D721Med (cell line): ENCODE data around the gene CYP2W1.

Source experiments
- DNase-seq: peaks from one replicate; pipeline ENCODE4 v3.0.0; 2011; ENCODE audit warnings: low spot score; ENCODE audit not compliant: insufficient read length
- FAIRE-seq: peaks from 2 replicates; lab custom pipeline; 2011; peaks lifted over from hg19 to GRCh38; lab: Jason Lieb, UNC
- CTCF ChIP-seq: IDR thresholded peaks from 2 replicates; pipeline ENCODE4 v1.5.1; 2012; ENCODE audit warnings: mild to moderate bottlenecking, control low read depth; ENCODE audit not compliant: insufficient read depth; ENCODE audit errors: missing control alignments

Gene CYP2W1

GRCh38 chr7:1013581-1013980 lies 30.6 kb downstream of the CYP2W1 start:
- DNase-seq (no peak), FAIRE-seq (no peak)
- no peak for TF ChIP-seq CTCF

GRCh38 chr7:1014681-1015080 lies 31.7 kb downstream of the CYP2W1 start:
- no peak for TF ChIP-seq CTCF
- DNase-seq: no peak
- FAIRE-seq: no peak

GRCh38 chr7:1015196-1016121 lies 32.5 kb downstream of the CYP2W1 start:
- no peak for TF ChIP-seq CTCF
- DNase-seq (no peak), FAIRE-seq (no peak)

GRCh38 chr7:1016577-1017531 lies 33.9 kb downstream of the CYP2W1 start:
- no peak for TF ChIP-seq CTCF
- DNase-seq: no peak
- no peak for FAIRE-seq

GRCh38 chr7:1017586-1018333 lies 34.8 kb downstream of the CYP2W1 start:
- no peak for FAIRE-seq
- TF ChIP-seq CTCF: no peak

GRCh38 chr7:1018334-1018695 lies 35.3 kb downstream of the CYP2W1 start:
- FAIRE-seq: no peak
- DNase-seq: no peak
- no peak for TF ChIP-seq CTCF

More at GRCh38 chr7:1017586-1018333, 34.8 kb downstream of the CYP2W1 start:
- no peak for DNase-seq
